ENCODE data around the gene CFAP46.
"Not testable (repeated sequence)": the region's sequence is repeated elsewhere in the genome, so short reads cannot be mapped to it uniquely, and the experiment has no call there.

The CFAP46 gene

GRCh38 chr10:132788180-132788830 lies 154.1 kb downstream of the CFAP46 start:
- DNase-seq (ENCODE audit: low read depth) = peak; percentile 10

- peak; percentile 4 for DNase-seq (ENCODE audit: low read depth)
These were observed 154.7 kb downstream of the CFAP46 start for GRCh38 chr10:132787495-132788179.

GRCh38 chr10:132786884-132787494 lies 155.4 kb downstream of the CFAP46 start:
- DNase-seq (ENCODE audit: low read depth) = no peak

- DNase-seq (ENCODE audit: low read depth) = no peak
These were observed 155.9 kb downstream of the CFAP46 start for GRCh38 chr10:132786476-132786883.

GRCh38 chr10:132785723-132786475 lies 156.5 kb downstream of the CFAP46 start, which contains the start of gene NKX6-2:
TSS of gene NKX6-2 (minus strand) at chr10:132786147. CDS start at chr10:132785948, 199 bp downstream.
- no peak for DNase-seq (ENCODE audit: low read depth)

- DNase-seq (ENCODE audit: low read depth) = no peak
These were observed 157.3 kb downstream of the CFAP46 start for GRCh38 chr10:132784866-132785722.

- no peak for DNase-seq (ENCODE audit: low read depth)
These were observed 158.2 kb downstream of the CFAP46 start for GRCh38 chr10:132783940-132784865.

- no peak for DNase-seq (ENCODE audit: low read depth)
These were observed 159.0 kb downstream of the CFAP46 start for GRCh38 chr10:132783165-132783939.

GRCh38 chr10:132781556-132781955 lies 160.8 kb downstream of the CFAP46 start:
- no peak for DNase-seq (ENCODE audit: low read depth)

GRCh38 chr10:132780356-132780755 lies 162.0 kb downstream of the CFAP46 start:
- no peak for DNase-seq (ENCODE audit: low read depth)

GRCh38 chr10:132779549-132780294 lies 162.6 kb downstream of the CFAP46 start:
- DNase-seq (ENCODE audit: low read depth) = no peak

- no peak for DNase-seq (ENCODE audit: low read depth)
These were observed 164.9 kb downstream of the CFAP46 start for GRCh38 chr10:132777441-132777840.

- DNase-seq (ENCODE audit: low read depth) = no peak
These were observed 165.5 kb downstream of the CFAP46 start for GRCh38 chr10:132776821-132777220.

GRCh38 chr10:132776186-132776585 lies 166.2 kb downstream of the CFAP46 start:
- DNase-seq (ENCODE audit: low read depth) = no peak

GRCh38 chr10:132774902-132775863 lies 167.2 kb downstream of the CFAP46 start:
- DNase-seq (ENCODE audit: low read depth) = no peak

GRCh38 chr10:132774181-132774901 lies 168.0 kb downstream of the CFAP46 start:
- DNase-seq (ENCODE audit: low read depth) = no peak

- not testable (repeated sequence) for DNase-seq (ENCODE audit: low read depth)
These were observed 169.6 kb downstream of the CFAP46 start for GRCh38 chr10:132772816-132773215.
